22Rv1 (cell line): ENCODE data around the gene PKD2L1.

Source experiments
- H3K27ac ChIP-seq: fragments of 450-650 bp; 2 replicates; pipeline ENCODE4 v1.5.1; 2017
- CTCF ChIP-seq: fragments of 450-650 bp; IDR thresholded peaks from 2 replicates; pipeline ENCODE4 v1.5.1; 2017; ENCODE audit warnings: mild to moderate bottlenecking
- ZFX ChIP-seq: fragments of 450-650 bp; IDR thresholded peaks from 2 replicates; pipeline ENCODE4 v1.6.1; 2017; ENCODE audit warnings: antibody characterized with exemption, borderline replicate concordance

The PKD2L1 gene

GRCh38 chr10:100325158-100325557 lies 4.9 kb downstream of the PKD2L1 start:
- TF ChIP-seq ZFX (no peak), CTCF (no peak)
- no peak overlapping the region for H3K27ac ChIP-seq

- TF ChIP-seq CTCF (no peak), ZFX (no peak)
- H3K27ac ChIP-seq = no peak overlapping the region
These were observed 10.2 kb downstream of the PKD2L1 start for GRCh38 chr10:100319707-100320402.

- TF ChIP-seq CTCF (no peak), ZFX (no peak)
- no peak overlapping the region for H3K27ac ChIP-seq
These were observed 11.8 kb downstream of the PKD2L1 start for GRCh38 chr10:100318207-100318606.

GRCh38 chr10:100315615-100316014 lies 14.4 kb downstream of the PKD2L1 start:
- TF ChIP-seq ZFX = no peak
- TF ChIP-seq CTCF = no peak
- H3K27ac ChIP-seq = no peak overlapping the region

GRCh38 chr10:100311298-100311697 lies 18.7 kb downstream of the PKD2L1 start:
- no peak overlapping the region for H3K27ac ChIP-seq
- TF ChIP-seq CTCF = no peak
- no peak for TF ChIP-seq ZFX

GRCh38 chr10:100307684-100308083 lies 22.3 kb downstream of the PKD2L1 start:
- TF ChIP-seq ZFX (no peak), CTCF (no peak)
- H3K27ac ChIP-seq = no peak overlapping the region

GRCh38 chr10:100306861-100307260 lies 23.2 kb downstream of the PKD2L1 start:
- H3K27ac ChIP-seq = no peak overlapping the region
- no peak for TF ChIP-seq ZFX
- no peak for TF ChIP-seq CTCF
